Endothelial cell (in vitro differentiated cells): ENCODE measurements around the gene EID2. TPM values are rescaled to one million over a fixed set of nuclear protein-coding genes. Genes with fewer than 3 reads are reported as not detected.

ENCODE experiments used
- DNase-seq: peaks from one replicate; pipeline ENCODE4 v3.0.0; 2021; ENCODE audit warnings: low spot score
- H3K27ac Mint-ChIP-seq: one replicate; pipeline ENCODE4 v1.8.0; 2021; ENCODE audit warnings: mixed read lengths, inconsistent platforms; ENCODE audit not compliant: unreplicated experiment
- H3K27me3 Mint-ChIP-seq: one replicate; pipeline ENCODE4 v1.8.0; 2021; ENCODE audit warnings: mild to moderate bottlenecking, moderate library complexity, mixed read lengths, inconsistent platforms; ENCODE audit not compliant: unreplicated experiment
- H3K36me3 Mint-ChIP-seq: one replicate; pipeline ENCODE4 v1.8.0; 2021; ENCODE audit warnings: mild to moderate bottlenecking, low read depth, mixed read lengths, inconsistent platforms; ENCODE audit not compliant: unreplicated experiment
- H3K4me1 Mint-ChIP-seq: one replicate; pipeline ENCODE4 v1.8.0; 2021; ENCODE audit warnings: mild to moderate bottlenecking, mixed read lengths, inconsistent platforms; ENCODE audit not compliant: unreplicated experiment
- H3K4me3 Mint-ChIP-seq: one replicate; pipeline ENCODE4 v1.8.0; 2021; ENCODE audit warnings: mild to moderate bottlenecking, mixed read lengths, inconsistent platforms; ENCODE audit not compliant: unreplicated experiment
- H3K9me3 Mint-ChIP-seq: one replicate; pipeline ENCODE4 v1.8.0; 2021; ENCODE audit warnings: mixed read lengths, inconsistent platforms; ENCODE audit not compliant: unreplicated experiment
- total RNA-seq: library from RNA; stranded (reverse); fragmentation: NEBNext Ultra II Directional; extraction: Animal tissue kit (Norgen Biotek cat#: 25700); gene quantifications from one replicate; pipeline ENCODE4 v1.2.1, GENCODE V29; 2021; ENCODE audit not compliant: unreplicated experiment
- TF ChIP-seq, protein P1 (sequence below): fragments of 200-600 bp; sonication (generic); IDR thresholded peaks from one replicate; pipeline ENCODE4 v1.5.0; 2021; ENCODE audit warnings: antibody characterized with exemption; ENCODE audit not compliant: unreplicated experiment

Gene EID2
- total RNA-seq, 1 donor from 2014 or later, result 19.6 TPM

DNA sequence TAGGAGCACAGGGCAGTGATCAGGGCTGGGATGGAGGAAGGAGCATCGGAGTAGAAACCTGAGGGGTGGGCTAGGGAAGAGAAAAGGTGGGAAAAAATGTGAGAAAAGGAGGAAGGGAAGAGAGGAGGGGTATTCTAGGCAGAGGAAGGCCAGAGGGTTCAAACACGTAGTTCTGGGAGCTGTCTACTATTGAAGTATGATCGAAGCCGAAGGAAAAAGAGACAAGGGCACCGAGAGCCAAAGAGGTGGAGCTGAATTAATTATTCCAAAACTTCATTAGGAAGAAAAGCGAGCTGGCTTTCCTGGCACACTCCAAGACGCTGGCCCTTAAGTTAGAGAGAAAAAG lies 33.4 kb downstream of the EID2 start:
- TF ChIP-seq, protein P1, sequence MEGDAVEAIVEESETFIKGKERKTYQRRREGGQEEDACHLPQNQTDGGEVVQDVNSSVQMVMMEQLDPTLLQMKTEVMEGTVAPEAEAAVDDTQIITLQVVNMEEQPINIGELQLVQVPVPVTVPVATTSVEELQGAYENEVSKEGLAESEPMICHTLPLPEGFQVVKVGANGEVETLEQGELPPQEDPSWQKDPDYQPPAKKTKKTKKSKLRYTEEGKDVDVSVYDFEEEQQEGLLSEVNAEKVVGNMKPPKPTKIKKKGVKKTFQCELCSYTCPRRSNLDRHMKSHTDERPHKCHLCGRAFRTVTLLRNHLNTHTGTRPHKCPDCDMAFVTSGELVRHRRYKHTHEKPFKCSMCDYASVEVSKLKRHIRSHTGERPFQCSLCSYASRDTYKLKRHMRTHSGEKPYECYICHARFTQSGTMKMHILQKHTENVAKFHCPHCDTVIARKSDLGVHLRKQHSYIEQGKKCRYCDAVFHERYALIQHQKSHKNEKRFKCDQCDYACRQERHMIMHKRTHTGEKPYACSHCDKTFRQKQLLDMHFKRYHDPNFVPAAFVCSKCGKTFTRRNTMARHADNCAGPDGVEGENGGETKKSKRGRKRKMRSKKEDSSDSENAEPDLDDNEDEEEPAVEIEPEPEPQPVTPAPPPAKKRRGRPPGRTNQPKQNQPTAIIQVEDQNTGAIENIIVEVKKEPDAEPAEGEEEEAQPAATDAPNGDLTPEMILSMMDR, result no peak
- H3K27me3 Mint-ChIP-seq, result peaks cover 13% of the 10 kb centered on the region
- peaks cover 34% of the 10 kb centered on the region for H3K36me3 Mint-ChIP-seq
- H3K9me3 Mint-ChIP-seq, result no peaks in the 10 kb centered on the region
- no peak for DNase-seq
- no peaks in the 10 kb centered on the region for H3K4me1 Mint-ChIP-seq
- H3K27ac Mint-ChIP-seq, result peak overlapping the region; percentile 44
- H3K4me3 Mint-ChIP-seq, result peak overlapping the region; percentile 9

- TF ChIP-seq, protein P1, result peak; percentile 100
- peak overlapping the region; percentile 47 for H3K4me3 Mint-ChIP-seq
- peaks cover 40% of the 10 kb centered on the region for H3K36me3 Mint-ChIP-seq
- H3K27ac Mint-ChIP-seq, result no peak overlapping the region
- H3K9me3 Mint-ChIP-seq, result peaks cover 4% of the 10 kb centered on the region
- H3K4me1 Mint-ChIP-seq, result peaks cover 14% of the 10 kb centered on the region
- H3K27me3 Mint-ChIP-seq, result peaks cover 15% of the 10 kb centered on the region
- DNase-seq, result peak; percentile 89
Observed at GRCh38 chr19:39502640-39503417, 37.1 kb downstream of the EID2 start.

DNA sequence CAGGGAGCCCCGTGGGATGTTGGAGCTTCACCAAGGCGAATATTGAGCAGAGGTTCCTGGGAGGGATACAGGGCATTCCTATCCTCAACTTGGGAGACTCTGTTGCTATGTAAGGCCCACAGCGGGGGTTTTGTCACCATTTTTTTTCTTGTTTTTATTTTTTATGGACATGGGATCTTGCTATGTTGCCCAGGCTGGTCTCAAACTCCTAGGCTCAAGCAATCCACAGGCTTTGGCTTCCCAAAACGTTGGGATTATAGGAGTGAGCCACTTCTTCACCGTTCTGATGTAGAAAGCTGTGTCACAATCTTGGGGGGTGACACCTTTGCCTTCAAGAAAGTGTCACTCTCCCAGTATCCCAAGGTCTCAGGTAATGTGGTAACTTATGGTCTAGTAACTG lies 38.6 kb downstream of the EID2 start:
- TF ChIP-seq, protein P1, result no peak
- no peak overlapping the region for H3K4me3 Mint-ChIP-seq
- DNase-seq, result no peak
- peaks cover 4% of the 10 kb centered on the region for H3K9me3 Mint-ChIP-seq
- no peak overlapping the region for H3K27ac Mint-ChIP-seq
- peaks cover 33% of the 10 kb centered on the region for H3K36me3 Mint-ChIP-seq
- H3K27me3 Mint-ChIP-seq, result peaks cover 13% of the 10 kb centered on the region
- peaks cover 15% of the 10 kb centered on the region for H3K4me1 Mint-ChIP-seq

- H3K4me1 Mint-ChIP-seq, result peaks cover 16% of the 10 kb centered on the region
- peaks cover 30% of the 10 kb centered on the region for H3K36me3 Mint-ChIP-seq
- DNase-seq, result no peak
- TF ChIP-seq, protein P1, result no peak
- no peak overlapping the region for H3K27ac Mint-ChIP-seq
- H3K27me3 Mint-ChIP-seq, result peaks cover 10% of the 10 kb centered on the region
- H3K4me3 Mint-ChIP-seq, result no peak overlapping the region
- H3K9me3 Mint-ChIP-seq, result peaks cover 4% of the 10 kb centered on the region
Observed at GRCh38 chr19:39500543-39500942, 39.4 kb downstream of the EID2 start.

GRCh38 chr19:39499932-39500331 lies 40.0 kb downstream of the EID2 start:
- Mint-ChIP-seq H3K4me1 (peaks cover 16% of the 10 kb centered on the region), H3K27ac (peak overlapping the region; percentile 55), H3K27me3 (peaks cover 10% of the 10 kb centered on the region), H3K4me3 (peak overlapping the region; percentile 95), H3K9me3 (peaks cover 4% of the 10 kb centered on the region), H3K36me3 (peaks cover 30% of the 10 kb centered on the region)
- no peak for DNase-seq
- TF ChIP-seq, protein P1, result no peak
